HG03469 (cell line): ENCODE results near the gene CORO2B.
"Not testable (repeated sequence)": the region's sequence is repeated elsewhere in the genome, so short reads cannot be mapped to it uniquely, and the experiment has no call there.

Experiments
- ATAC-seq: cut with Tn5 transposase; IDR thresholded peaks from one replicate; pipeline ENCODE4 v1.9.1; 2021; ENCODE audit warnings: mild to moderate bottlenecking, moderate library complexity, moderate number of reproducible peaks; ENCODE audit not compliant: unreplicated experiment

Gene CORO2B

GRCh38 chr15:68718468-68718867 is 139.7 kb downstream of the CORO2B start:
- no peak for ATAC-seq

- ATAC-seq = no peak
These were observed 140.3 kb downstream of the CORO2B start for GRCh38 chr15:68719051-68719450.

GRCh38 chr15:68719672-68720071 is 140.9 kb downstream of the CORO2B start:
- ATAC-seq = no peak

- no peak for ATAC-seq
These were observed 143.1 kb downstream of the CORO2B start for GRCh38 chr15:68721886-68722285.

GRCh38 chr15:68725736-68726135 is 146.9 kb downstream of the CORO2B start:
- no peak for ATAC-seq

- no peak for ATAC-seq
These were observed 147.5 kb downstream of the CORO2B start for GRCh38 chr15:68726246-68726645.

GRCh38 chr15:68729789-68730411 is 151.1 kb downstream of the CORO2B start:
- no peak for ATAC-seq

- ATAC-seq = no peak
These were observed 151.7 kb downstream of the CORO2B start for GRCh38 chr15:68730471-68730919.

- ATAC-seq = no peak
These were observed 152.4 kb downstream of the CORO2B start for GRCh38 chr15:68730976-68731897.

GRCh38 chr15:68732451-68732850 is 153.7 kb downstream of the CORO2B start:
- ATAC-seq = no peak

GRCh38 chr15:68733666-68734065 is 154.9 kb downstream of the CORO2B start:
- no peak for ATAC-seq

GRCh38 chr15:68734352-68734751 is 155.6 kb downstream of the CORO2B start:
- ATAC-seq = no peak

- ATAC-seq = no peak
These were observed 156.1 kb downstream of the CORO2B start for GRCh38 chr15:68734881-68735280.

- no peak for ATAC-seq
These were observed 156.8 kb downstream of the CORO2B start for GRCh38 chr15:68735610-68736009.

- no peak for ATAC-seq
These were observed 160.7 kb downstream of the CORO2B start for GRCh38 chr15:68739390-68740080.

GRCh38 chr15:68743256-68743655 is 164.5 kb downstream of the CORO2B start:
- no peak for ATAC-seq

GRCh38 chr15:68749365-68749764 is 170.6 kb downstream of the CORO2B start:
- ATAC-seq = no peak

- no peak for ATAC-seq
These were observed 171.0 kb downstream of the CORO2B start for GRCh38 chr15:68749793-68750192.

GRCh38 chr15:68751622-68752021 is 172.8 kb downstream of the CORO2B start:
- ATAC-seq = no peak

GRCh38 chr15:68755731-68756130 is 176.9 kb downstream of the CORO2B start:
- no peak for ATAC-seq

- not testable (repeated sequence) for ATAC-seq
These were observed 181.3 kb downstream of the CORO2B start for GRCh38 chr15:68759982-68760579.
